ENCODE results near the gene DNAJC1.
A peak's percentile ranks its signal among the peaks of the same experiment; 100 is the strongest.
"Not testable (repeated sequence)": the region's sequence is repeated elsewhere in the genome, so short reads cannot be mapped to it uniquely, and the experiment has no call there.

Gene DNAJC1

GRCh38 chr10:22022257-22023032, 18.9 kb upstream of the DNAJC1 start:
- no peak for DNase-seq (ENCODE audit: low read depth)
- TF ChIP-seq CTCF (IDR thresholded peaks at IDR 0.05; ENCODE audit: control insufficient read depth, insufficient read depth, low read depth, low read length, missing control alignments): no peak
- H3K4me3 ChIP-seq (ENCODE audit: control insufficient read depth, low read depth, low read length): no peak overlapping the region

- not testable (repeated sequence) for DNase-seq (ENCODE audit: low read depth); H3K4me3 ChIP-seq (ENCODE audit: control insufficient read depth, low read depth, low read length)
Observed at GRCh38 chr10:22021144-22021543, 17.6 kb upstream of the DNAJC1 start.

GRCh38 chr10:22017283-22018020, 13.9 kb upstream of the DNAJC1 start:
- no peak for TF ChIP-seq CTCF (IDR thresholded peaks at IDR 0.05; ENCODE audit: control insufficient read depth, insufficient read depth, low read depth, low read length, missing control alignments)
- DNase-seq (ENCODE audit: low read depth): no peak
- no peak overlapping the region for H3K4me3 ChIP-seq (ENCODE audit: control insufficient read depth, low read depth, low read length)

GRCh38 chr10:22016046-22016705, 12.6 kb upstream of the DNAJC1 start:
- H3K4me3 ChIP-seq (ENCODE audit: control insufficient read depth, low read depth, low read length): no peak overlapping the region
- no peak for TF ChIP-seq CTCF (IDR thresholded peaks at IDR 0.05; ENCODE audit: control insufficient read depth, insufficient read depth, low read depth, low read length, missing control alignments)
- DNase-seq (ENCODE audit: low read depth): no peak

GRCh38 chr10:22010973-22011408, 7.5 kb upstream of the DNAJC1 start:
- peak; percentile 18 for TF ChIP-seq CTCF (IDR thresholded peaks at IDR 0.05; ENCODE audit: control insufficient read depth, insufficient read depth, low read depth, low read length, missing control alignments)
- no peak overlapping the region for H3K4me3 ChIP-seq (ENCODE audit: control insufficient read depth, low read depth, low read length)
- no peak for DNase-seq (ENCODE audit: low read depth)

GRCh38 chr10:22010539-22010938, 7.0 kb upstream of the DNAJC1 start:
- H3K4me3 ChIP-seq (ENCODE audit: control insufficient read depth, low read depth, low read length): no peak overlapping the region
- DNase-seq (ENCODE audit: low read depth): no peak
- no peak for TF ChIP-seq CTCF (IDR thresholded peaks at IDR 0.05; ENCODE audit: control insufficient read depth, insufficient read depth, low read depth, low read length, missing control alignments)

All from AG09309 (cell line).